HepG2 (cell line): Measurements from ENCODE around the gene TMUB1. TPM values are rescaled to one million over a fixed set of nuclear protein-coding genes. Genes with fewer than 3 reads are reported as not detected.

Experiments used
- ATAC-seq: fragments of 200-7000 bp; cut with Tn5 transposase; 3 replicates; pipeline ENCODE4 v1.9.1; 2020; ENCODE audit warnings: mild to moderate bottlenecking, moderate library complexity
- BruUV-seq: library from RNA; stranded (reverse); fragments of 400-500 nt; replicated peaks from 2 replicates; lab custom pipeline; 2021; lab: Mats Ljungman, UMichigan
- CTCF ChIA-PET: fragments of 300-600 bp; formaldehyde crosslinking; extraction: SDS; loops from one replicate; lab custom pipeline; 2021; ENCODE audit warnings: low total read pairs, inconsistent platforms, low intra/inter-chr PET ratio; lab: Yijun Ruan, JAX
- POLR2A ChIA-PET: fragments of 350-600 bp; sonication (Branson Sonifier 250); formaldehyde crosslinking; loops from one replicate; lab custom pipeline; 2020; ENCODE audit warnings: antibody characterized with exemption, inconsistent platforms; lab: Yijun Ruan, JAX
- DNase-seq: peaks from one replicate; pipeline ENCODE4 v3.0.0-alpha.2; 2015; ENCODE audit warnings: low spot score
- FAIRE-seq: peaks from 3 replicates; lab custom pipeline; 2011; peaks lifted over from hg19 to GRCh38; lab: Jason Lieb, UNC
- H2AFZ ChIP-seq: one replicate; pipeline ENCODE4 v1.6.1; 2011; ENCODE audit warnings: low read length, inconsistent platforms
- H3K27ac ChIP-seq: fragments of 300-600 bp; 3 replicates; pipeline ENCODE4 v1.8.0; 2011; ENCODE audit warnings: mixed run types, mild to moderate bottlenecking, mixed read lengths, low read length, inconsistent platforms; ENCODE audit not compliant: insufficient read depth; ENCODE audit errors: extremely low read length
- H3K27me3 ChIP-seq, 2 experiments: fragments of 200-600 bp in 1 of 2; 2 replicates in 1 of 2; 3 replicates in 1 of 2; pipeline versions ENCODE4 v1.6.0 to v1.8.0; 2011; ENCODE audit warnings: low read length in 2 of 2, mild to moderate bottlenecking in 2 of 2, moderate library complexity in 2 of 2, inconsistent platforms in 1 of 2; ENCODE audit not compliant: insufficient read depth in 2 of 2, control insufficient read depth in 1 of 2
- H3K36me3 ChIP-seq, 2 experiments: fragments of 200-600 bp in 1 of 2; replicated peaks in 1 of 2; 2 replicates in 1 of 2; 3 replicates in 1 of 2; pipeline versions ENCODE4 v1.5.1 to v1.8.0; 2011; ENCODE audit warnings: low read length in 2 of 2, inconsistent platforms in 1 of 2; ENCODE audit not compliant: insufficient read depth in 2 of 2, control insufficient read depth in 1 of 2
- H3K4me1 ChIP-seq: 2 replicates; pipeline ENCODE4 v1.5.1; 2012; ENCODE audit warnings: low read length, inconsistent platforms; ENCODE audit not compliant: insufficient read depth
- H3K4me2 ChIP-seq: 2 replicates; pipeline ENCODE4 v1.6.0; 2011; ENCODE audit warnings: low read depth, low read length, inconsistent platforms
- H3K4me3 ChIP-seq, 3 experiments: fragments of 200-600 bp in 1 of 3; sonication (generic), shearing (Covaris generic) in 1 of 3; replicated peaks in 1 of 3; 2 replicates each; pipeline ENCODE4 v1.5.1; 2011 to 2016; ENCODE audit warnings: low read length in 3 of 3, inconsistent platforms in 2 of 3, low read depth in 2 of 3, mild to moderate bottlenecking in 2 of 3, control low read depth in 1 of 3, mixed read lengths in 1 of 3; ENCODE audit not compliant: insufficient read depth in 1 of 3
- H3K79me2 ChIP-seq: one replicate; pipeline ENCODE4 v1.6.1; 2011; ENCODE audit warnings: low read length, inconsistent platforms; ENCODE audit not compliant: insufficient read depth
- H3K9ac ChIP-seq: 2 replicates; pipeline ENCODE4 v1.6.0; 2011; ENCODE audit warnings: mild to moderate bottlenecking, low read depth, low read length, inconsistent platforms; ENCODE audit not compliant: insufficient read depth
- H3K9me3 ChIP-seq: 2 replicates; pipeline ENCODE4 v1.5.1; 2012; ENCODE audit warnings: mild to moderate bottlenecking, low read length
- H4K20me1 ChIP-seq: 2 replicates; pipeline ENCODE4 v1.6.0; 2011; ENCODE audit warnings: inconsistent platforms, mild to moderate bottlenecking, low read length, moderate library complexity; ENCODE audit not compliant: insufficient read depth
- ADNP ChIP-seq: sonication (generic); formaldehyde crosslinking; IDR thresholded peaks from 2 replicates; pipeline ENCODE4 v1.4.0; 2020; ENCODE audit warnings: missing genetic modification reagents
- ATAD3A ChIP-seq: sonication (generic); formaldehyde crosslinking; IDR thresholded peaks from 2 replicates; pipeline ENCODE4 v1.4.0; 2020; ENCODE audit warnings: missing genetic modification reagents
- BRCA1 ChIP-seq: sonication (generic); formaldehyde crosslinking; IDR thresholded peaks from 2 replicates; pipeline ENCODE4 v1.4.0; 2020; ENCODE audit warnings: missing genetic modification reagents
- CEBPG ChIP-seq: IDR thresholded peaks from 2 replicates; pipeline ENCODE4 v1.6.1; 2016
- EZH2 ChIP-seq: conservative IDR thresholded peaks from 2 replicates; pipeline ENCODE4 v1.6.1; 2012; ENCODE audit warnings: mild to moderate bottlenecking, low read depth, low read length, moderate library complexity
- GLMP ChIP-seq: sonication (generic); formaldehyde crosslinking; IDR thresholded peaks from 2 replicates; pipeline ENCODE4 v1.9.0; 2021; ENCODE audit warnings: missing genetic modification reagents, mild to moderate bottlenecking, borderline replicate concordance
- MLLT10 ChIP-seq: sonication (generic); formaldehyde crosslinking; IDR thresholded peaks from 2 replicates; pipeline ENCODE4 v1.4.0; 2020; ENCODE audit warnings: missing genetic modification reagents
- MTF2 ChIP-seq: sonication (generic); formaldehyde crosslinking; IDR thresholded peaks from 2 replicates; pipeline ENCODE4 v1.5.0; 2020; ENCODE audit warnings: missing genetic modification reagents, borderline replicate concordance
- PHF8 ChIP-seq: sonication (generic); formaldehyde crosslinking; IDR thresholded peaks from 2 replicates; pipeline ENCODE4 v1.5.0; 2020; ENCODE audit warnings: missing genetic modification reagents
- PRPF4 ChIP-seq: fragments of 200-400 bp; formaldehyde crosslinking; IDR thresholded peaks from 2 replicates; pipeline ENCODE4 v1.6.1; 2016; ENCODE audit warnings: low read length, low read depth; ENCODE audit not compliant: poor library complexity, severe bottlenecking
- RAD51 ChIP-seq: fragments of 450-650 bp; IDR thresholded peaks from 2 replicates; pipeline ENCODE4 v1.6.1; 2016; ENCODE audit warnings: borderline replicate concordance
- SMC3 ChIP-seq: IDR thresholded peaks from 2 replicates; pipeline ENCODE4 v1.6.1; 2011; ENCODE audit warnings: low read length, improper control_type of control experiment
- SRY ChIP-seq: sonication (generic); formaldehyde crosslinking; IDR thresholded peaks from 2 replicates; pipeline ENCODE4 v1.8.0; 2022; ENCODE audit warnings: mild to moderate bottlenecking, missing genetic modification reagents
- TCF7L2 ChIP-seq: IDR thresholded peaks from 2 replicates; pipeline ENCODE4 v1.6.1; 2011; ENCODE audit warnings: mild to moderate bottlenecking, low read depth, low read length, moderate library complexity
- YEATS4 ChIP-seq: sonication (generic); formaldehyde crosslinking; IDR thresholded peaks from 2 replicates; pipeline ENCODE4 v1.4.0; 2020; ENCODE audit warnings: missing genetic modification reagents, borderline replicate concordance
- ZFP36L2 ChIP-seq: sonication (generic); formaldehyde crosslinking; IDR thresholded peaks from 2 replicates; pipeline ENCODE4 v1.4.0; 2020; ENCODE audit warnings: missing genetic modification reagents
- ZNF326 ChIP-seq: sonication (generic); formaldehyde crosslinking; IDR thresholded peaks from 2 replicates; pipeline ENCODE4 v1.4.0; 2020; ENCODE audit warnings: missing genetic modification reagents, borderline replicate concordance
- ZNF337 ChIP-seq: sonication (generic); formaldehyde crosslinking; IDR thresholded peaks from 2 replicates; pipeline ENCODE4 v1.5.1; 2020; ENCODE audit warnings: missing genetic modification reagents, low read depth, mild to moderate bottlenecking, borderline replicate concordance
- ZNF614 ChIP-seq: IDR thresholded peaks from 2 replicates; pipeline ENCODE4 v1.6.1; 2018; ENCODE audit warnings: missing biosample characterization, missing genetic modification reagents, inconsistent platforms, borderline replicate concordance
- ZNF713 ChIP-seq: sonication (generic); formaldehyde crosslinking; IDR thresholded peaks from 2 replicates; pipeline ENCODE4 v1.4.0; 2020; ENCODE audit warnings: mild to moderate bottlenecking, missing genetic modification reagents
- WGBS: methylation state at CpG from one replicate; pipeline ENCODE4 v1.1.6; 2017; ENCODE audit warnings: low lambda C conversion rate; 5-methylcytosine and 5-hydroxymethylcytosine counted together
- in situ Hi-C: cut with HindIII; loops from 2 replicates; pipeline ENCODE4 v1.10.0; 2017; ENCODE audit warnings: low pct_unique_long_range_greater_than_20kb; ENCODE audit not compliant: extremely low pct_ligation_motif_present
- intact Hi-C: fragments of 100-400 bp; cut with micrococcal nuclease; formaldehyde crosslinking; loops from one replicate; pipeline ENCODE4 v1.10.0; 2022; ENCODE audit not compliant: unreplicated experiment
- polyA plus RNA-seq, 8 experiments: library from polyadenylated mRNA; depleted of rRNA in 3 of 8; stranded (reverse) in 7 of 8; unstranded in 1 of 8; fragments of >200 nt; fragmentation: Illumina TruSeq in 4 of 8; extraction: Trizol in 4 of 8; gene quantifications; 2 replicates each; pipeline versions ENCODE4 v1.2.1 to v1.2.3, GENCODE V29; 2011 to 2016; ENCODE audit warnings: low read depth in 4 of 8, missing spikeins in 1 of 8, mixed read lengths in 1 of 8; ENCODE audit not compliant: insufficient read depth in 1 of 8
- total RNA-seq, 5 experiments: library from RNA; depleted of rRNA; stranded (reverse); fragments of >200 nt; fragmentation: Illumina TruSeq; extraction: Trizol; gene quantifications; 2 replicates each; pipeline ENCODE4 v1.2.3, GENCODE V29; 2016; ENCODE audit warnings: low read depth in 1 of 5
- TF ChIP-seq, protein P1 (sequence below): sonication (generic); formaldehyde crosslinking; IDR thresholded peaks from 2 replicates; pipeline ENCODE4 v1.4.0; 2020; ENCODE audit warnings: missing genetic modification reagents, borderline replicate concordance

The TMUB1 gene
- total and polyA plus RNA-seq, 2 of the 13 experiments (the other 11 are each of a cell fraction or from before 2014, with no cell fraction given): 44.8 to 51.6 TPM

DNA sequence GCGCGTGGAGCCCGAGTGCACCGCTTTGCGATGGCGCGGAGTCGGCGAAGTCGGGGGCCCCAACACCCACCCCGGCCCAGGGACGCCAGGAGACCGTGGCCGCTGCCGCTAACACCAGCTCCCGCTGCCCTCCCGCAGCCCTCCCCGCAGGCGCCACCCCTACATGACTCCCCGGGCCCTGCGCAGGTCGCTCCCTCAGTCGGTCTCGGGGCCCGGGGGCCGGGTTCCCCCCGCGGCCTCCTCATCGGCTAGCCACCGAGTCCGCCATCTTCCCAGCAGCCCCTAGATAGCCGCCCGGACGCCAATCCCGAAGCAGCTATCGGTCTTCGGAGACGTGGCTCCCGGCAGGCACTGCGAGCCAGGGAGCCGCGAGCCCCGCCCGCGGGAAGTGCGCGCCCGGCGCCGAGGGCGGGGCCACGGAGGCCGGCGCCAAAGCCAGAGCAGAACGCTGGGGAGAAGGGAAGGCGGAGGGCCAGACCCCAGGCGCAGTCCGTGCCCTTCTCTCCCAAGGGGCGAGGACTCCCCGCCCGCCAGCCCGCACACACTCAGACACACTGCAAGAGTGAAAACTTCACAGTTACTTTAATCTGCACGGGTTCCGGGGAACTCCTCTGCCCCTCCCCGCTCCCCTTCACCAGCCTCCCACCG, 2.6 kb downstream of the TMUB1 start, which contains the start of gene FASTK:
FASTK (minus strand) TSS at position 288 of the 648 bp plus-strand sequence; CDS start at position 245, 43 bp downstream.
- Histone ChIP-seq H3K36me3 (peaks cover 4 to 6% of the 10 kb centered on the region in 2 experiments; a peak in 3 of 5 replicates), H3K9ac (peak within 1 kb of the TSS; percentile 100), H3K27ac (peak within 1 kb of the TSS; percentile 85), H2AFZ (no peak within 1 kb of the TSS), H3K4me3 (peak within 1 kb of the TSS; percentile 85 to 96 (median 88)), H3K4me1 (peaks cover 45% of the 10 kb centered on the region), H3K79me2 (peaks cover 33% of the 10 kb centered on the region), H4K20me1 (no peaks in the 10 kb centered on the region), H3K9me3 (no peaks in the 10 kb centered on the region), H3K4me2 (peak within 1 kb of the TSS; percentile 99), H3K27me3 (no peaks in the 10 kb centered on the region; a peak in 1 of 5 replicates)
- WGBS: 0% methylated on average over 2 of the region's 66 CpGs
- peak; percentile 72 for ATAC-seq
- intact Hi-C loops (loop anchor here (1.0 to 10.0 kb wide), 2 partner anchors 18 to 164 kb away; partner anchors contain the start of gene SMARCD3), in situ Hi-C loops (no loop called here)
- BruUV-seq: TSS peak; percentile 65
- CTCF ChIA-PET: interaction anchor here (1.1 kb wide), 1 partner anchor 53 kb away, joined by 3 read pairs; no protein-coding TSS in a partner anchor
- POLR2A ChIA-PET: interaction anchor here (1.0 to 3.8 kb wide), 10 partner anchors 8 to 152 kb away, joined by 3 to 144 read pairs (median 6); partner anchors contain the start of genes ABCB8, ABCF2, CHPF2 and SLC4A2
- DNase-seq: peak; percentile 77
- peak; percentile 39 for FAIRE-seq
- no peak for TF ChIP-seq GLMP
- TF ChIP-seq SRY (CRISPR knock-in tag): 0 out of 2 replicates have a peak, but pooled peaks have one; percentile 25
- 0 out of 2 replicates have a peak, but pooled peaks have one; percentile 93 for TF ChIP-seq ZNF337 (CRISPR knock-in tag)
- no peak for TF ChIP-seq ZNF614 (CRISPR knock-in tag)
- TF ChIP-seq BRCA1 (CRISPR knock-in tag): no peak
- no peak for TF ChIP-seq ZNF326
- no peak for TF ChIP-seq TCF7L2
- no peak for TF ChIP-seq ZFP36L2
- TF ChIP-seq SMC3: no peak
- no peak for TF ChIP-seq EZH2
- no peak for TF ChIP-seq PRPF4
- no peak for TF ChIP-seq ATAD3A (CRISPR knock-in tag)
- TF ChIP-seq PHF8 (CRISPR knock-in tag): peak; percentile 95
- TF ChIP-seq CEBPG (CRISPR knock-in tag): no peak
- no peak for TF ChIP-seq RAD51
- no peak for TF ChIP-seq MLLT10
- no peak; the same call in none of the 2 replicates for TF ChIP-seq YEATS4 (CRISPR knock-in tag)
- TF ChIP-seq ADNP: no peak
- TF ChIP-seq, protein P1, sequence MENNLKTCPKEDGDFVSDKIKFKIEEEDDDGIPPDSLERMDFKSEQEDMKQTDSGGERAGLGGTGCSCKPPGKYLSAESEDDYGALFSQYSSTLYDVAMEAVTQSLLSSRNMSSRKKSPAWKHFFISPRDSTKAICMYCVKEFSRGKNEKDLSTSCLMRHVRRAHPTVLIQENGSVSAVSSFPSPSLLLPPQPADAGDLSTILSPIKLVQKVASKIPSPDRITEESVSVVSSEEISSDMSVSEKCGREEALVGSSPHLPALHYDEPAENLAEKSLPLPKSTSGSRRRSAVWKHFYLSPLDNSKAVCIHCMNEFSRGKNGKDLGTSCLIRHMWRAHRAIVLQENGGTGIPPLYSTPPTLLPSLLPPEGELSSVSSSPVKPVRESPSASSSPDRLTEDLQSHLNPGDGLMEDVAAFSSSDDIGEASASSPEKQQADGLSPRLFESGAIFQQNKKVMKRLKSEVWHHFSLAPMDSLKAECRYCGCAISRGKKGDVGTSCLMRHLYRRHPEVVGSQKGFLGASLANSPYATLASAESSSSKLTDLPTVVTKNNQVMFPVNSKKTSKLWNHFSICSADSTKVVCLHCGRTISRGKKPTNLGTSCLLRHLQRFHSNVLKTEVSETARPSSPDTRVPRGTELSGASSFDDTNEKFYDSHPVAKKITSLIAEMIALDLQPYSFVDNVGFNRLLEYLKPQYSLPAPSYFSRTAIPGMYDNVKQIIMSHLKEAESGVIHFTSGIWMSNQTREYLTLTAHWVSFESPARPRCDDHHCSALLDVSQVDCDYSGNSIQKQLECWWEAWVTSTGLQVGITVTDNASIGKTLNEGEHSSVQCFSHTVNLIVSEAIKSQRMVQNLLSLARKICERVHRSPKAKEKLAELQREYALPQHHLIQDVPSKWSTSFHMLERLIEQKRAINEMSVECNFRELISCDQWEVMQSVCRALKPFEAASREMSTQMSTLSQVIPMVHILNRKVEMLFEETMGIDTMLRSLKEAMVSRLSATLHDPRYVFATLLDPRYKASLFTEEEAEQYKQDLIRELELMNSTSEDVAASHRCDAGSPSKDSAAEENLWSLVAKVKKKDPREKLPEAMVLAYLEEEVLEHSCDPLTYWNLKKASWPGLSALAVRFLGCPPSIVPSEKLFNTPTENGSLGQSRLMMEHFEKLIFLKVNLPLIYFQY (CRISPR knock-in tag): no peak
- 0 out of 2 replicates have a peak, but pooled peaks have one; percentile 45 for TF ChIP-seq MTF2
- TF ChIP-seq ZNF713: 0 out of 2 replicates have a peak, but pooled peaks have one; percentile 7
